ENCODE results near the gene ECM1.
A peak's percentile ranks its signal among the peaks of the same experiment; 100 is the strongest.

ECM1 gene

GRCh38 chr1:150507912-150508864, at the start of gene ECM1:
ECM1 (plus strand) TSS chr1:150508109; CDS start chr1:150508210, 101 bp downstream.
- peak; percentile 85 for DNase-seq (ENCODE audit: low read depth)

- peak; percentile 61 for DNase-seq (ENCODE audit: low read depth)
These were observed 43.5 kb upstream of the ECM1 start for GRCh38 chr1:150464422-150464826.

GRCh38 chr1:150466964-150467363, 40.9 kb upstream of the ECM1 start:
- DNase-seq (ENCODE audit: low read depth), result no peak

GRCh38 chr1:150469291-150469690, 38.6 kb upstream of the ECM1 start:
- no peak for DNase-seq (ENCODE audit: low read depth)

- DNase-seq (ENCODE audit: low read depth), result no peak
These were observed 35.2 kb upstream of the ECM1 start for GRCh38 chr1:150472601-150473200.

GRCh38 chr1:150473659-150474058, 34.2 kb upstream of the ECM1 start:
- DNase-seq (ENCODE audit: low read depth), result peak; percentile 67

- DNase-seq (ENCODE audit: low read depth), result no peak
These were observed 33.0 kb upstream of the ECM1 start for GRCh38 chr1:150474869-150475268.

GRCh38 chr1:150476754-150477153, 31.2 kb upstream of the ECM1 start:
- DNase-seq (ENCODE audit: low read depth), result no peak

GRCh38 chr1:150477320-150477719, 30.6 kb upstream of the ECM1 start:
- DNase-seq (ENCODE audit: low read depth), result peak; percentile 20

- DNase-seq (ENCODE audit: low read depth), result peak; percentile 96
These were observed 30.2 kb upstream of the ECM1 start for GRCh38 chr1:150477733-150478132.

GRCh38 chr1:150479370-150479769, 28.5 kb upstream of the ECM1 start:
- no peak for DNase-seq (ENCODE audit: low read depth)

GRCh38 chr1:150479927-150480352, 28.0 kb upstream of the ECM1 start:
- DNase-seq (ENCODE audit: low read depth), result peak; percentile 44

- DNase-seq (ENCODE audit: low read depth), result peak; percentile 66
These were observed 23.5 kb upstream of the ECM1 start for GRCh38 chr1:150484431-150484830.

- DNase-seq (ENCODE audit: low read depth), result peak; percentile 39
These were observed 23.0 kb upstream of the ECM1 start for GRCh38 chr1:150484861-150485260.

- peak; percentile 99 for DNase-seq (ENCODE audit: low read depth)
These were observed 20.7 kb upstream of the ECM1 start, which contains the start of gene TARS2 for GRCh38 chr1:150486966-150487762. TARS2 (plus strand) TSS chr1:150487419; CDS start chr1:150487451, 32 bp downstream.

- no peak for DNase-seq (ENCODE audit: low read depth)
These were observed 20.2 kb upstream of the ECM1 start for GRCh38 chr1:150487763-150488115.

GRCh38 chr1:150493175-150493574, 14.7 kb upstream of the ECM1 start:
- DNase-seq (ENCODE audit: low read depth), result no peak

GRCh38 chr1:150498342-150498741, 9.6 kb upstream of the ECM1 start:
- no peak for DNase-seq (ENCODE audit: low read depth)

GRCh38 chr1:150505431-150505830, 2.5 kb upstream of the ECM1 start:
- no peak for DNase-seq (ENCODE audit: low read depth)

GRCh38 chr1:150508982-150509381, 1.1 kb downstream of the ECM1 start:
- no peak for DNase-seq (ENCODE audit: low read depth)

- no peak for DNase-seq (ENCODE audit: low read depth)
These were observed 3.6 kb downstream of the ECM1 start for GRCh38 chr1:150511551-150511950.

GRCh38 chr1:150511985-150512660, 4.2 kb downstream of the ECM1 start:
- DNase-seq (ENCODE audit: low read depth), result no peak
